HG02798 (cell line): Measurements from ENCODE around the gene PEA15.

Experiments
- ATAC-seq: cut with Tn5 transposase; IDR thresholded peaks from one replicate; pipeline ENCODE4 v1.9.1; 2021; ENCODE audit warnings: mild to moderate bottlenecking; ENCODE audit not compliant: unreplicated experiment, poor library complexity

PEA15 gene

GRCh38 chr1:160207118-160207650 lies 2.0 kb downstream of the PEA15 start:
- no peak for ATAC-seq

- no peak for ATAC-seq
Observed at GRCh38 chr1:160207771-160208556, 2.8 kb downstream of the PEA15 start.

DNA sequence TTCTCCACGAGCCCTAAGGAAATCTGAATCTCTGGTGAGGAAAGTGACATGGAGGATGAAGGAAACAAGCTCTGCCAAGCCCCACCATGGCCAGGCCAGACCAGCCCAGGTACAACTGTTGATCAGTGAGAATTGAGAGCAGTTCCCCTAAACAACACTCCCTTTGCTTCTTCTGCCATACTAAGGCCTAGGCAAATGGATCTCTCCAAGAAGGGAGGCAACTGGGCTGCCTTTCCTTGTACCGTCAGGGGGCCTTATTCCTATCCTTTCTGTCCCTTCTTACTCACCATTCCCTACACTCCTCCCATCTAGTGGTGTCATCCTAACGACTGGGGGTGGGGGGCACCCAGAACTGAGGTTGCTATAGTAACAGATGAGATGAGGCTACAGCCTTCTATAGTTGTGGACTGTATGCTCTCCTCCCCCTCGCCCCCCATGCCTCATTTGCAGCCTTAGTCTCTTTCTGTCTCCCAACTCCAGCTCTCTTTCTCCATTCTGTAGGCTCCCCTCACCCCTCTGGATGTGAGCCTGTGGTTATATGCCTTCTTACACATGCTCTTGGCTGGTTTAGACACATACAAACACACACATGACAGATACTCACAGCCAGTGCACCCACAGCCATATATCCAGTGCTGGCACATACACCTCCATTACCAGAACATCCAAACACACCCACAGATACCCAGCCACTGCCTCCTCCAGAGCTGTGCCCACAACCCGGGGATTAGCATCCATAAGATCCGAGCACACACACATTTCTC lies 3.6 kb downstream of the PEA15 start:
- ATAC-seq, result no peak

- no peak for ATAC-seq
Observed at GRCh38 chr1:160209321-160210046, 4.3 kb downstream of the PEA15 start.

DNA sequence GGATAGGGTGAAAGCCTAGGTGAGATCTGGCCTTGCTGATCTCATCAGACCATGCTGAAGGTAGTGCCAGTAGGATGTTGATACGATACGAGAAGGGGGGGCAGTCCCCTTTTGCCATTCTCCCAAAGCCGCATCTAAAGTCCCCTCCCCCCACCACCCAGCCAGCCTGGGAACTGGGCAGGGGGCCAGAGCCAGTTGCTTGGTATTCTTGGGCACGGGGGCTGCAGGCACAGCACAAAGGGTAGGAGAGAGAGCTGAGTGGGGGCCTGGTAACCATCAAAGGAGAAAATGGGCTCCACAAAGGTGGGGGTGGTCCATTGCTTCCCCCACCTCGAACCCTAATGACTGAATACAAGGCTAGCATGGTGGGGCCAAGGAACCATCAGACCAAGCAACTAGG lies 5.4 kb downstream of the PEA15 start:
- no peak for ATAC-seq

DNA sequence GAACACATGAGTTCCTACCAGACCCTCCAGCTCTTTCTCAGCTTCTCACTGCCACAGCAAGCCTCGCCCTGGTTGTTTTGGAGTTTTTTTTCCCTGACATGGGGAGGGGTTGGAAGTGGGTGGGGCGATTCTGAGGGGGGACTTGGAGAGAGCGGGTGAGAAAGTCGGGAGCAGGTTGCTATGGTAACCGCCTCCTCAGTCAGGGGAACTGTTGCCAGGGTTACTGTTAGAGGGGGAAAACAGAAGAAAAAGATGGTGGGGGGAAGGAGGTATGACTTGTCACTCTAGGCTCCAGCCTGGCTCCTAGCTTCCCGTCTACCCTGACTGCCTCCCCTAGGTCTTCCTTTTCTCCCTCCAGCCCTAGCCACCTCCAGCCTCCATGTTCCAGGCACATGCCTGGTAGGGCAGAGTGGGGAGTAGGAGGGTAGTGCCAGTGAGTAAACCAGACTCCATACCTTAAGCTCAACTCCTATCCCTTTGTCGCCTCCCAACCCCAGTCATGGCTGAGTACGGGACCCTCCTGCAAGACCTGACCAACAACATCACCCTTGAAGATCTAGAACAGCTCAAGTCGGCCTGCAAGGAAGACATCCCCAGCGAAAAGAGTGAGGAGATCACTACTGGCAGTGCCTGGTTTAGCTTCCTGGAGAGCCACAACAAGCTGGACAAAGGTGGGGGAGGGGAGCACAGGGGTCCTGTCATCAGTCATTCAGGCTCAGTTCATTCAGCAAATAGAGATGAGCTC lies 6.0 kb downstream of the PEA15 start:
- ATAC-seq, result no peak

DNA sequence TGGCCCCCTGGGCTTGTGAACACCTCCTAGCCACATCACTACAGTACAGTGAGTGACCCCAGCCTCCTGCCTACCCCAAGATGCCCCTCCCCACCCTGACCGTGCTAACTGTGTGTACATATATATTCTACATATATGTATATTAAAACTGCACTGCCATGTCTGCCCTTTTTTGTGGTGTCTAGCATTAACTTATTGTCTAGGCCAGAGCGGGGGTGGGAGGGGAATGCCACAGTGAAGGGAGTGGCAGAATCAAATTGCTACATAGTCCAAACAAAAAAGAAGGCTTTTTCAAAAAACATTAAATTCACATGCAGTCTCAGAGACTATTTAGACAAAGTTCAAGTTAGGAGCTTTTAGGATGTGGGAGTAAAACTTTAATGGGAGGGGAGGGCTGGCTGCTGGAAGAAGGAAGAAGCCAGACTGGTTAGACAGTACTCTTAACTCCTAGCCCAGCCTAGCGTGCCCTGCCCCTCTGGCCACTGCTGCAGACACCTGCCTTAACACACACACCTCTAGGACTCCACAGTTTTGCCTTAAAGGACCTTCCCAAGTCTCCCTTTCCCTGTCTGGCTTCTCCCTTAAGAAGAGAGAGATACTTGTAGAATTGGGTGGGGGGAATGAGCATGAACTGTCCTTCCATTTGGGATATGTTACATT lies 9.4 kb downstream of the PEA15 start:
- ATAC-seq, result no peak

DNA sequence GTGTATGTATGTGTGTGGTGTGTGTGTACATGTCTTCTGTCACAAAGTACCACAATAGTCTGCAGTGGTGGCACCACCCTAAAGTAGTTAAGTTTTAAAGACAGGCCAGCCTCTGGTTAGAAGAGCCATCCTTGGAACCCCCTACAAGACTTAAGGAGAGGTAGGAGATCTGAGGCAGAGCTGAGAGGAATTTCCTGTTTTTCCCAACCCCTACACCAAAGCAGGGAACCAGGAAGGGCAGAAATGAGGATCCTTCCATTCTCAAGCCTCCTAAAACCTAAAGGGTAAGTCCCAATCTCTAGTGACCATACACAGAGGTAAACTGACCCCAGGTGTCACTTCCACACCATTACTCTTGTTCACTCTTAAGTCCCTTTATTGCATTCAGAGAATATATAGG lies 11.1 kb downstream of the PEA15 start:
- no peak for ATAC-seq

DNA sequence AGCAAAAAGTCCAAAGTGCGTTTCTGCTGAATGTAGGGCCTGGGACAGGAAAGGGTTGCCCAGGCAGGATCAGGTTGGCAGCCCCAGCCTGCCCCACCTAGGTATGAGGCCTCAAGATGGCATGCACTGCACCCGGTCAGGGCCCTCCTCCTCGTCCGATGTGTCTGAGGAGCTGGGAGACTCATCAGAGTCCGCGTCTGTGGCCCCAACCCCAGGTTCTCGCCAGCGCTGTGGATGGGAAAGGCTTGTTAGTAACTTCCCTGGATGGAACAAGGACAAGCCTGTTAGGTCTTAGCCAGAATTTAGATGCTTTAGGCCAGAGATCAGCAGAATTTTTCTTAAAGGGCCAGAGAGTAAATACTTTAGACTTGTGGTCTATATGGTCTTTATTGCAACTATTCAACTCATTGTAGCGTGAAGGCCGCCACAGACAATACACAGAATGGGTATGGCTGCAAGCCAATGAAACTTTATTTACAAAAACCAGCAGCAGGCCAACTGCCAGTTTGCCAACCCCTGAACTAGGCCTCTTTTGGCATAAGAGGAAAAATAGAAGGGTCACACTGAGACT lies 12.4 kb downstream of the PEA15 start:
- no peak for ATAC-seq

GRCh38 chr1:160219062-160219929 lies 14.1 kb downstream of the PEA15 start:
- no peak for ATAC-seq

- ATAC-seq, result no peak
Observed at GRCh38 chr1:160220301-160220700, 15.1 kb downstream of the PEA15 start.

- ATAC-seq, result no peak
Observed at GRCh38 chr1:160221089-160221488, 15.9 kb downstream of the PEA15 start.

GRCh38 chr1:160222546-160222945 lies 17.4 kb downstream of the PEA15 start:
- ATAC-seq, result no peak

DNA sequence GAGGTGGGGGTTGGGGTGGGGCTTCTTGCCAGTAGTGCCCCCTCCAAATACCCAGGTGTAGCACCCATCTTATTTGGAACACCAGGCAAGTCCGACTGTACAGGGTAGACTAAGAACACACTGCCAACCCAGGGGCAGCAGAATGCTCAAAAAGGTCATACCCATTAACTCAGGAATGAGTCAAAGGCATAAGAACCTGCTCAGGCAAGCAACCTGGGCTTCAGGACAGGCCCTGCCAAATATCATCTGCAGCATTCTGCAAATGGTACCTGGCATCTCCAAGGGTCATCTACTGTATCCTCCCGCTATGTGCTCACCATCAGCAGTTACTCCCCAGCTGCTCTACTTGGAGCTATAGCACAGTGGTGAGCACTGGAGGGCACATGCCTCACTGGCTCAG lies 19.4 kb downstream of the PEA15 start:
- no peak for ATAC-seq

DNA sequence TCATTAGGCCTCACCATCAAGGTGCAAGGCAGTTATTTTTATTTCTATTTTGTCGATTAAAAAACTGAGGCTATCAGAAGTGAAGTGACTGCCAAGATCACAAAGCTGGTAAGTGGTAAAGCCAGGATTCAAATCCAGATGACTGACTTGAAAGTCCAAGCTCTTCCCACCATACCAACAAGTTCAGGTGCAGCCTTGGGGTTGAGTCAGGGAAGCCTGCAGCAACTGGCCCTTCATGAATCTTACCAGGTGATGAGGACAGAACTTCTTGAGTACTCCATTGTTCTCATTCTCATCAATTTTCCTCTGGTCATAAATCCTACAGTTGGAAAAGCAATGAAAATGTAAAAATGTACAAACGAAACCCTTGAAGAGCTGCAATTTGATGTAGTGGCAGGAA lies 20.2 kb downstream of the PEA15 start:
- ATAC-seq, result no peak

GRCh38 chr1:160226623-160227022 lies 21.4 kb downstream of the PEA15 start:
- ATAC-seq, result no peak

- no peak for ATAC-seq
Observed at GRCh38 chr1:160227034-160227433, 21.9 kb downstream of the PEA15 start.

- ATAC-seq, result no peak
Observed at GRCh38 chr1:160227561-160227960, 22.4 kb downstream of the PEA15 start.
